ENCODE results near the gene PURB. TPM values are rescaled to one million over a fixed set of nuclear protein-coding genes. Genes with fewer than 3 reads are reported as not detected.
A peak's percentile ranks its signal among the peaks of the same experiment; 100 is the strongest.
"Not testable (repeated sequence)": the region's sequence is repeated elsewhere in the genome, so short reads cannot be mapped to it uniquely, and the experiment has no call there.

Gene PURB
- polyA plus RNA-seq, 1 donor (not counting 4 experiments of a cell fraction or from before 2014, with no cell fraction given): 7.7 TPM

DNA sequence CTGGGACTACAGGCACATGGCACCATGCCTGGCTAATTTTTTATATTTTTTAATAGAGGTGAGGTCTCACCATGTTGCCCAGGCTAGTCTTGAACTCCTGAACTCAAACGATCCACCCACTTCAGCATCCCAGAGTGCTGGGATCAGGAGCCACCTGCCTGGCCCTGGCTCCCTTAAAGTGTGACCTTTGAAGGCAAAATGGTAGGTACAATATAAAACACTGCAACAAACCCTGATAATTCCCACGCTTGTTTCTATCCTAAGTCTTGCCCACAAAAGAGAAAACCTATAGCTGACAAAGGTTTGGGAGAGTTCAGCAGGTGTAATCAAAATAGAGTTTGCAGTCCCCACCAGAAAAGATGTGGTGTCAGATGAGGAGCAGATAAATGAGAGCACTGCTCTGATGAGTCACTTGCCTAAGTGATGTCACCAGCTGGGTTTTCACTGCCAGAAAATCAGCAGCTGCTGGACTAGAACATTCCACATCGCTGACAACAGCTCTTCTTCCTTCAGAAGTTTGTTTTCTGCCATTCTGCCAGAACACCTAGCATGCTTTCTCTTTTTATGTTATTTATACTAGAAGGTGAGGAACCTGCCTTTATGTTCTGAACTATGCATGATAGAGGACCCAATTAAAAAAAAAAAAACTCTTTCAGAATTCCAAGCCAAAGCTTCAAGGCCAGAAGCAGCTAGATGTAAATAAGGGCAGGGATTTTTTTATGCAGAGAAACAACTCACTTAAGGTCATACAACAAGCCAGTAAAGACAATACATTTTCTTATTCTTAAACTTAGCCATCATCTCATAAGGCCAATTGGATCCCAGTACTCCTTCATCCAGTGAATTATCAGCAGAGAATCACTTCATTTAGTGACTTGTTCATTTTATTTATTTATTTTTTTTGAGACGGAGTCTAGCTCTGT is 18.0 kb downstream of the PURB start:
- Histone ChIP-seq H3K36me3 (ENCODE audit: control insufficient read depth in 2 of 2, extremely low read depth in 1 of 2, insufficient read depth in 2 of 2, low read length in 2 of 2) (no peaks in the 10 kb centered on the region), H3K79me2 (ENCODE audit: control insufficient read depth, insufficient read depth, low read length) (no peaks in the 10 kb centered on the region), H3K9me1 (ENCODE audit: control insufficient read depth, extremely low read depth, insufficient read depth, low read length) (no peaks in the 10 kb centered on the region), H3K4me1 (ENCODE audit: control insufficient read depth, extremely low read depth, insufficient read depth, low read length) (peaks cover 9% of the 10 kb centered on the region), H3K27ac (ENCODE audit: control insufficient read depth, insufficient read depth, low read length) (no peak overlapping the region), H2AFZ (ENCODE audit: control insufficient read depth, low read length) (no peak overlapping the region), H3K27me3 (ENCODE audit: control insufficient read depth, extremely low read depth, insufficient read depth, low read length) (no peaks in the 10 kb centered on the region), H4K20me1 (ENCODE audit: control insufficient read depth, extremely low read depth, insufficient read depth, low read length) (no peaks in the 10 kb centered on the region), H3K9me3 (ENCODE audit: control insufficient read depth, low read depth, low read length) (no peaks in the 10 kb centered on the region), H3K4me2 (ENCODE audit: control insufficient read depth, extremely low read depth, insufficient read depth, low read depth, low read length) (peak overlapping the region; percentile 54), H3K9ac (ENCODE audit: control insufficient read depth, extremely low read depth, insufficient read depth, low read length) (no peak overlapping the region), H3K4me3 (ENCODE audit: control insufficient read depth in 2 of 3, extremely low read depth in 1 of 3, insufficient read depth in 2 of 3, low read depth in 1 of 3, low read length in 3 of 3) (no peak overlapping the region)
- TF ChIP-seq EZH2 (IDR thresholded peaks at IDR 0.05; ENCODE audit: low read length): no peak
- TF ChIP-seq, protein P1, sequence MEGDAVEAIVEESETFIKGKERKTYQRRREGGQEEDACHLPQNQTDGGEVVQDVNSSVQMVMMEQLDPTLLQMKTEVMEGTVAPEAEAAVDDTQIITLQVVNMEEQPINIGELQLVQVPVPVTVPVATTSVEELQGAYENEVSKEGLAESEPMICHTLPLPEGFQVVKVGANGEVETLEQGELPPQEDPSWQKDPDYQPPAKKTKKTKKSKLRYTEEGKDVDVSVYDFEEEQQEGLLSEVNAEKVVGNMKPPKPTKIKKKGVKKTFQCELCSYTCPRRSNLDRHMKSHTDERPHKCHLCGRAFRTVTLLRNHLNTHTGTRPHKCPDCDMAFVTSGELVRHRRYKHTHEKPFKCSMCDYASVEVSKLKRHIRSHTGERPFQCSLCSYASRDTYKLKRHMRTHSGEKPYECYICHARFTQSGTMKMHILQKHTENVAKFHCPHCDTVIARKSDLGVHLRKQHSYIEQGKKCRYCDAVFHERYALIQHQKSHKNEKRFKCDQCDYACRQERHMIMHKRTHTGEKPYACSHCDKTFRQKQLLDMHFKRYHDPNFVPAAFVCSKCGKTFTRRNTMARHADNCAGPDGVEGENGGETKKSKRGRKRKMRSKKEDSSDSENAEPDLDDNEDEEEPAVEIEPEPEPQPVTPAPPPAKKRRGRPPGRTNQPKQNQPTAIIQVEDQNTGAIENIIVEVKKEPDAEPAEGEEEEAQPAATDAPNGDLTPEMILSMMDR (optimal IDR thresholded peaks at IDR 0.05 in 1 of 3, IDR thresholded peaks at IDR 0.05 in 1 of 3, conservative IDR thresholded peaks at IDR 0.05 in 1 of 3; ENCODE audit: extremely low read depth in 1 of 3, insufficient read depth in 2 of 3, low read length in 3 of 3): no peak
- dilution Hi-C loops (cut with MboI; ENCODE audit: extremely low pct_ligation_motif_present, low sequenced_read_pairs): no loop called here
- DNase-seq (ENCODE audit: low read depth, low spot score) (no peak), FAIRE-seq (peak; percentile 56)

DNA sequence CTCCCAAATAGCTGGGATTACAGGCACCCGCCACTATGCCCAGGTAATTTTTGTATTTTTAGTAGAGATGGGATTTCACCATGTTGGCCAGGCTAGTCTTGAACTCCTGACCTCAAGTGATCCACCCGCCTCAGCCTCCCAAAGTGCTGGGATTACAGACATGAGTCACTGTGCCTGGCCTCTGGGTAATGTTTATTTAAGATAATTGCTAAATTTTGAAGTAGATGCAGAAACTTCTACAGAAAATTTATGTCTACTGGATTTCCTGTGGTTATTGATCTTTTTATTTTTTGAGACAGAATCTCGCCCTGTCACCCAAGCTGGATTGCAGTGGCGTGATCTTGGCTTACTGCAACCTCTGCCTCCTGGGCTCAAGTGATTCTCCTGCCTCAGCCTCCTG is 23.4 kb downstream of the PURB start:
- H3K27me3 ChIP-seq (ENCODE audit: control insufficient read depth, extremely low read depth, insufficient read depth, low read length); H4K20me1 ChIP-seq (ENCODE audit: control insufficient read depth, extremely low read depth, insufficient read depth, low read length); H3K36me3 ChIP-seq (ENCODE audit: control insufficient read depth in 2 of 2, extremely low read depth in 1 of 2, insufficient read depth in 2 of 2, low read length in 2 of 2); H3K9me3 ChIP-seq (ENCODE audit: control insufficient read depth, low read depth, low read length); FAIRE-seq; H3K79me2 ChIP-seq (ENCODE audit: control insufficient read depth, insufficient read depth, low read length); H3K27ac ChIP-seq (ENCODE audit: control insufficient read depth, insufficient read depth, low read length); H2AFZ ChIP-seq (ENCODE audit: control insufficient read depth, low read length); dilution Hi-C loops (cut with MboI; ENCODE audit: extremely low pct_ligation_motif_present, low sequenced_read_pairs); H3K9me1 ChIP-seq (ENCODE audit: control insufficient read depth, extremely low read depth, insufficient read depth, low read length); H3K4me3 ChIP-seq (ENCODE audit: control insufficient read depth in 2 of 3, extremely low read depth in 1 of 3, insufficient read depth in 2 of 3, low read depth in 1 of 3, low read length in 3 of 3); H3K4me2 ChIP-seq (ENCODE audit: control insufficient read depth, extremely low read depth, insufficient read depth, low read depth, low read length); H3K4me1 ChIP-seq (ENCODE audit: control insufficient read depth, extremely low read depth, insufficient read depth, low read length); H3K9ac ChIP-seq (ENCODE audit: control insufficient read depth, extremely low read depth, insufficient read depth, low read length); DNase-seq (ENCODE audit: low read depth, low spot score): not testable (repeated sequence)
